Activated gamma-delta T cell treated with Interleukin-2 at 50 U/mL for 16 hours (primary cell): ENCODE measurements around the gene INMT.
"Not testable (repeated sequence)": the region's sequence is repeated elsewhere in the genome, so short reads cannot be mapped to it uniquely, and the experiment has no call there.

Experiments
- DNase-seq: peaks from one replicate; pipeline ENCODE4 v3.0.0-alpha.2; 2020

Gene INMT

GRCh38 chr7:30751696-30752273 is at the start of gene INMT:
Gene INMT (plus strand): TSS chr7:30752135. CDS start chr7:30752151, 16 bp downstream.
- no peak for DNase-seq

- no peak for DNase-seq
Measured at GRCh38 chr7:30702200-30702599, 49.7 kb upstream of the INMT start.

GRCh38 chr7:30703756-30704155 is 48.2 kb upstream of the INMT start:
- no peak for DNase-seq

- no peak for DNase-seq
Measured at GRCh38 chr7:30705008-30705407, 46.9 kb upstream of the INMT start.

- DNase-seq = no peak
Measured at GRCh38 chr7:30705596-30705995, 46.3 kb upstream of the INMT start.

- no peak for DNase-seq
Measured at GRCh38 chr7:30706316-30706715, 45.6 kb upstream of the INMT start.

- DNase-seq = no peak
Measured at GRCh38 chr7:30706908-30707307, 45.0 kb upstream of the INMT start.

GRCh38 chr7:30707391-30708357 is 44.3 kb upstream of the INMT start:
- DNase-seq = no peak

- DNase-seq = no peak
Measured at GRCh38 chr7:30708412-30708811, 43.5 kb upstream of the INMT start.

GRCh38 chr7:30708983-30709382 is 43.0 kb upstream of the INMT start:
- no peak for DNase-seq

GRCh38 chr7:30709549-30709948 is 42.4 kb upstream of the INMT start:
- no peak for DNase-seq

GRCh38 chr7:30710669-30711068 is 41.3 kb upstream of the INMT start:
- DNase-seq = no peak

GRCh38 chr7:30713392-30713791 is 38.5 kb upstream of the INMT start:
- no peak for DNase-seq

GRCh38 chr7:30714129-30714528 is 37.8 kb upstream of the INMT start:
- no peak for DNase-seq

GRCh38 chr7:30717181-30717580 is 34.8 kb upstream of the INMT start:
- DNase-seq = no peak

- DNase-seq = not testable (repeated sequence)
Measured at GRCh38 chr7:30719434-30719833, 32.5 kb upstream of the INMT start.

GRCh38 chr7:30721211-30721610 is 30.7 kb upstream of the INMT start:
- no peak for DNase-seq

- no peak for DNase-seq
Measured at GRCh38 chr7:30722187-30722586, 29.7 kb upstream of the INMT start.

- no peak for DNase-seq
Measured at GRCh38 chr7:30722671-30723070, 29.3 kb upstream of the INMT start.

GRCh38 chr7:30723776-30724175 is 28.2 kb upstream of the INMT start:
- DNase-seq = no peak

- DNase-seq = peak; percentile 18
Measured at GRCh38 chr7:30726296-30727006, 25.5 kb upstream of the INMT start.

- DNase-seq = peak; percentile 58
Measured at GRCh38 chr7:30727061-30727945, 24.6 kb upstream of the INMT start.
